OCI-LY3 (cell line): ENCODE measurements around the gene MED27.

Source experiments
- H2AFZ ChIP-seq: fragments of 200-600, 300-600 bp; shearing (Covaris generic); 2 replicates; pipeline ENCODE4 v1.6.0; 2014; ENCODE audit warnings: antibody characterized with exemption, low read depth, low read length
- H3K27ac ChIP-seq: fragments of 200-600, 300-600 bp; sonication (generic); 2 replicates; pipeline ENCODE4 v1.5.1; 2014; ENCODE audit warnings: mild to moderate bottlenecking, low read length, moderate library complexity, mixed read lengths
- H3K27me3 ChIP-seq: fragments of 200-600, 300-600 bp; sonication (generic); 2 replicates; pipeline ENCODE4 v1.6.1; 2014; ENCODE audit warnings: low read depth, low read length, mixed read lengths
- H3K36me3 ChIP-seq: fragments of 200-600, 300-600 bp; sonication (generic); replicated peaks from 2 replicates; pipeline ENCODE3; 2014; ENCODE audit warnings: low read depth, low read length, mixed read lengths
- H3K4me1 ChIP-seq: fragments of 300-600, 200-600 bp; sonication (generic); 2 replicates; pipeline ENCODE4 v1.6.1; 2014; ENCODE audit warnings: low read length, mixed read lengths
- H3K4me2 ChIP-seq: fragments of 200-600, 300-600 bp; sonication (generic); 2 replicates; pipeline ENCODE4 v1.6.1; 2014; ENCODE audit warnings: low read length, mixed read lengths
- H3K4me3 ChIP-seq: fragments of 300-600, 200-600 bp; sonication (generic); 2 replicates; pipeline ENCODE4 v1.5.1; 2014; ENCODE audit warnings: antibody characterized with exemption, mild to moderate bottlenecking, low read length, moderate library complexity
- H3K79me2 ChIP-seq: fragments of 300-600, 200-600 bp; shearing (Covaris generic); 2 replicates; pipeline ENCODE4 v1.6.1; 2014; ENCODE audit warnings: mild to moderate bottlenecking, low read length, mixed read lengths
- H3K9ac ChIP-seq: fragments of 300-600, 200-600 bp; shearing (Covaris generic); 2 replicates; pipeline ENCODE4 v1.6.0; 2014; ENCODE audit warnings: mild to moderate bottlenecking, low read length, moderate library complexity
- H3K9me3 ChIP-seq: fragments of 200-600, 300-600 bp; shearing (Covaris generic); 2 replicates; pipeline ENCODE4 v1.6.1; 2014; ENCODE audit warnings: low read length, mixed read lengths; ENCODE audit not compliant: insufficient read depth
- H4K20me1 ChIP-seq: fragments of 200-600, 300-600 bp; sonication (generic); 2 replicates; pipeline ENCODE4 v1.6.1; 2016; ENCODE audit warnings: low read length, mixed read lengths; ENCODE audit not compliant: insufficient read depth
- CTCF ChIP-seq: fragments of 200-600, 300-600 bp; sonication (generic); IDR thresholded peaks from 2 replicates; pipeline ENCODE4 v1.5.1; 2014; ENCODE audit warnings: antibody characterized with exemption, low read length, low read depth
- EZH2phosphoT487 ChIP-seq: fragments of 200-600 bp; shearing (Covaris generic); IDR thresholded peaks from 2 replicates; pipeline ENCODE4 v1.6.1; 2018; ENCODE audit warnings: antibody characterized with exemption, mixed run types, low read depth

MED27 gene

GRCh38 chr9:132068605-132069004 lies 11.1 kb downstream of the MED27 start:
- no peaks in the 10 kb centered on the region for H3K4me1 ChIP-seq
- no peaks in the 10 kb centered on the region for H3K27me3 ChIP-seq
- peaks cover 30% of the 10 kb centered on the region for H4K20me1 ChIP-seq
- no peak for TF ChIP-seq CTCF
- no peak for TF ChIP-seq EZH2phosphoT487
- no peak overlapping the region for H3K27ac ChIP-seq
- H3K4me3 ChIP-seq = no peak overlapping the region
- H3K79me2 ChIP-seq = peaks cover 44% of the 10 kb centered on the region
- no peaks in the 10 kb centered on the region for H3K9me3 ChIP-seq
- peaks cover 19% of the 10 kb centered on the region for H3K36me3 ChIP-seq
- H3K9ac ChIP-seq = no peak overlapping the region
- no peak overlapping the region for H2AFZ ChIP-seq
- H3K4me2 ChIP-seq = no peak overlapping the region

- no peaks in the 10 kb centered on the region for H3K4me1 ChIP-seq
- peaks cover 15% of the 10 kb centered on the region for H3K36me3 ChIP-seq
- H3K9ac ChIP-seq = no peak overlapping the region
- peaks cover 28% of the 10 kb centered on the region for H4K20me1 ChIP-seq
- no peak overlapping the region for H2AFZ ChIP-seq
- H3K27me3 ChIP-seq = no peaks in the 10 kb centered on the region
- H3K79me2 ChIP-seq = peaks cover 44% of the 10 kb centered on the region
- no peak overlapping the region for H3K27ac ChIP-seq
- TF ChIP-seq EZH2phosphoT487 = no peak
- TF ChIP-seq CTCF = no peak
- H3K4me3 ChIP-seq = no peak overlapping the region
- no peaks in the 10 kb centered on the region for H3K9me3 ChIP-seq
- no peak overlapping the region for H3K4me2 ChIP-seq
These were observed 13.2 kb downstream of the MED27 start for GRCh38 chr9:132066511-132066910.

DNA sequence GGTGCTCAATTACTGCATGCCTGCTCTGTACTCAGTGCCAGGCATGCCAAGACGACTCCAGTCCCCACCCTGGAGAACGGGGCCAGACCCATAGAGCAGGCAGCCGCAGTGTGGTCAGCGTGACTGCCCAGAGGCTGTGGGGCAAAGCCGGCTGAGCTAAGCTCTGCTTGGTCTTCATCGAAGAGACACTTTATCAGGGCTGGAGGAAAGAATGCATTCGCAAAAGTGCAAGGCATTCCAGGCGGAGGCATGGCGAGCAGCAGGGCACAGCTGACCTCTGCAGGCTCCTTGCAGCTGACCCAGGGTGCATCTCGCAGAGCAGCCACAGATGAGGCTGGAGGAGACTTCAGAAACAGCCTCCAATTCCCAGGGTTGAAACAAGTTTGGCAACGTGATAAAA lies 13.6 kb downstream of the MED27 start:
- Histone ChIP-seq H3K79me2 (peaks cover 42% of the 10 kb centered on the region), H3K9me3 (no peaks in the 10 kb centered on the region), H3K9ac (no peak overlapping the region), H2AFZ (no peak overlapping the region), H3K27ac (no peak overlapping the region), H3K27me3 (no peaks in the 10 kb centered on the region), H4K20me1 (peaks cover 29% of the 10 kb centered on the region), H3K4me2 (no peak overlapping the region), H3K36me3 (peaks cover 15% of the 10 kb centered on the region), H3K4me3 (no peak overlapping the region), H3K4me1 (no peaks in the 10 kb centered on the region)
- no peak for TF ChIP-seq EZH2phosphoT487
- no peak for TF ChIP-seq CTCF

DNA sequence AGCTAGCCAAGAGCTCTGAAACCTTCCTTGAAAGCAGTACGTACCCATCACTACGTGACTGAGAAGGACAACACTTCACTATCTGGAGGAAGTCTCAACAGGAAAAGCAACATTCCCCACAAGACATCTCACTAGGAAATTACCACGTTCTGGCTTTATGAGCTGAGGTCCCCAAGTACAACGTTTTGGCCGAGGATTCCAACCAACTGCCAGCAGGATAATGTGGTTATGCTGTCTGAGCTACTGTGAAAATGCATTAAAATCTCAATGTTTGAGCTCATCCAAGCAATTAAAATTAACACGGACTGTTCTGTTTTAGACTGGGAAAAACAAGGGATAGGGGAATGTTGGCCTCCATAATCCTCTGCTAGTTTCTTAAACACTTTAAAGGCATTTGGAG lies 16.4 kb downstream of the MED27 start:
- Histone ChIP-seq H3K27me3 (no peaks in the 10 kb centered on the region), H3K36me3 (peaks cover 30% of the 10 kb centered on the region), H2AFZ (no peak overlapping the region), H3K4me3 (no peak overlapping the region), H4K20me1 (peaks cover 17% of the 10 kb centered on the region), H3K79me2 (peaks cover 26% of the 10 kb centered on the region), H3K9me3 (peaks cover 7% of the 10 kb centered on the region; the same call in 1 of the 2 replicates), H3K4me2 (no peak overlapping the region), H3K27ac (no peak overlapping the region), H3K4me1 (no peaks in the 10 kb centered on the region), H3K9ac (no peak overlapping the region)
- no peak for TF ChIP-seq CTCF
- TF ChIP-seq EZH2phosphoT487 = no peak
